ENCODE measurements around the gene KRTAP4-2. TPM values are rescaled to one million over a fixed set of nuclear protein-coding genes. Genes with fewer than 3 reads are reported as not detected.

Gene KRTAP4-2
- not detected in 5 replicates for total RNA-seq (2022; extraction: Qiagen RNA extraction; ENCODE audit: low read depth)

DNA sequence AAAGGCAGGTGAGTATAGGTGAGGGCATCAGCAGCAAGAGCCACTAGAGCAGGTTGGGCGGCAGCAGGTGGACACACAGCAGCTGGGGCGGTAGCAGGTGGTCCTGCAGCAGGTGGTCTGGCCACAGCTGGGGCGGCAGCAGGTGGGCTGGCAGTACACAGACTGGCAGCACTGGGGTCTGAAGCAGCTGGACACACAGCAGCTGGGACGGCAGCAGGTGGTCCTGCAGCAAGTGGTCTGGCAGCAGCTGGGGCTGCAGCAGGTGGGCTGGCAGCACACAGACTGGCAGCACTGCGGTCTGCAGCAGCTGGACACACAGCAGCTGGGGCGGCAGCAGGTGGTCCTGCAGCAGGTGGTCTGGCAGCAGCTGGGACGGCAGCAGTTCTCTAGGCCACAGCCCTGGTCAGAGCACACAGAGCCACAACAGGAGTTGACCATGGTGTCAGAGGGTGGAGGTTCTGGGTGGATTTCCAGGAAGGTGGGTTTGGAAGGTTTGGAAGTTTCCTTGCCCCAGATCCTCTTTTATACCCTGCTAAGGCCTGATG is at the start of gene KRTAP4-2:
Gene KRTAP4-2, minus strand, starts transcription at position 495 of the 545 bp plus-strand sequence. Its CDS starts 57 bp downstream, at position 438.

DNA sequence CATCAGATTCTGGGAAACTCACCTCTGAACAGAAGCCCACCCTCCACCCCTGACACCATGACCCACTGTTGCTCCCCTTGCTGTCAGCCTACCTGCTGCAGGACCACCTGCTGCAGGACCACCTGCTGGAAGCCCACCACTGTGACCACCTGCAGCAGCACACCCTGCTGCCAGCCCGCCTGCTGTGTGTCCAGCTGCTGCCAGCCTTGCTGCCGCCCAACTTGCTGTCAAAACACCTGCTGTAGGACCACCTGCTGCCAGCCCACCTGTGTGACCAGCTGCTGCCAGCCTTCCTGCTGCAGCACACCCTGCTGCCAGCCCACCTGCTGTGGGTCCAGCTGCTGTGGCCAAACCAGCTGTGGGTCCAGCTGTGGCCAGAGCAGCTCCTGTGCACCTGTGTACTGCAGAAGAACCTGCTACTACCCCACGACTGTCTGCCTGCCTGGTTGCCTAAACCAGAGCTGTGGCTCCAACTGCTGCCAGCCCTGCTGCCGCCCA is 48.6 kb upstream of the KRTAP4-2 start, which contains the start of gene KRTAP9-2:
Gene KRTAP9-2, plus strand, starts transcription at position 51 of the 498 bp plus-strand sequence. Its CDS starts 7 bp downstream, at position 58.

DNA sequence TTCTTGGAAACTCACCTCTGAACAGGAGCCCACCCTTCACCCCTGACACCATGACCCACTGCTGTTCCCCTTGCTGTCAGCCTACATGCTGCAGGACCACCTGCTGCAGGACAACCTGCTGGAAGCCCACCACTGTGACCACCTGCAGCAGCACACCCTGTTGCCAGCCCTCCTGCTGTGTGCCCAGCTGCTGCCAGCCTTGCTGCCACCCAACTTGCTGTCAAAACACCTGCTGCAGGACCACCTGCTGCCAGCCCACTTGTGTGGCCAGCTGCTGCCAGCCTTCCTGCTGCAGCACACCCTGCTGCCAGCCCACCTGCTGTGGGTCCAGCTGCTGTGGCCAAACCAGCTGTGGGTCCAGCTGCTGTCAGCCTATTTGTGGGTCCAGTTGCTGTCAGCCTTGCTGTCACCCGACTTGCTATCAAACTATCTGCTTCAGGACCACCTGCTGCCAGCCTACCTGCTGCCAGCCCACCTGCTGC is 11.9 kb upstream of the KRTAP4-2 start, which contains the start of gene KRTAP9-1:
Gene KRTAP9-1, plus strand, starts transcription at position 51 of the 482 bp plus-strand sequence. Its CDS starts 0 bp downstream, at position 51.

GRCh38 chr17:41184480-41184961 is 6.5 kb upstream of the KRTAP4-2 start, which contains the start of gene KRTAP4-1:
Gene KRTAP4-1, minus strand, starts transcription at chr17:41184911. Its CDS starts 57 bp downstream, at chr17:41184854.

DNA sequence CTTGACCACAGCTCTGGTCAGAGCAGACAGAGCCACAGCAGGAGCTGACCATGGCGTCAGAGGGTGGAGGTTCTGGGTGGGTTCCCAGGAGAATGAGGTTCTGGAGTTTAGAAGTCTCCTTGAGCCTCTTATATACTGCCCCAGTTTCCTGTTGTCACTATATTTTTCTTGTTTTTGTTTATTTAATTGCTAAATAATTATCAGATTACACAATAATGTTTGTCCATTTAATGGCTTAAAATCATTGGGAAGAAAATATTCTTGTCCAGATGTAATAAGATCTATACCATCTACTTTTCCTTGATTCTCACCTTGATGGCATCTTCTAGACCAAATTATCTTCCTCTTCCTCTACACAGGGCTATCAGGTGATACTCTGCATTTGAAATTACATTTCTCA is 9.9 kb downstream of the KRTAP4-2 start, which contains the start of gene KRTAP4-3:
Gene KRTAP4-3, minus strand, starts transcription at position 101 of the 400 bp plus-strand sequence. Its CDS starts 49 bp downstream, at position 52.

GRCh38 chr17:41160648-41161047 is 17.4 kb downstream of the KRTAP4-2 start, which contains the start of gene KRTAP4-4:
Gene KRTAP4-4, minus strand, starts transcription at chr17:41160748. Its CDS starts 57 bp downstream, at chr17:41160691.

GRCh38 chr17:41149652-41149985 is 28.4 kb downstream of the KRTAP4-2 start, which contains the start of gene KRTAP4-5:
Gene KRTAP4-5, minus strand, starts transcription at chr17:41149825. Its CDS starts 58 bp downstream, at chr17:41149767.

DNA sequence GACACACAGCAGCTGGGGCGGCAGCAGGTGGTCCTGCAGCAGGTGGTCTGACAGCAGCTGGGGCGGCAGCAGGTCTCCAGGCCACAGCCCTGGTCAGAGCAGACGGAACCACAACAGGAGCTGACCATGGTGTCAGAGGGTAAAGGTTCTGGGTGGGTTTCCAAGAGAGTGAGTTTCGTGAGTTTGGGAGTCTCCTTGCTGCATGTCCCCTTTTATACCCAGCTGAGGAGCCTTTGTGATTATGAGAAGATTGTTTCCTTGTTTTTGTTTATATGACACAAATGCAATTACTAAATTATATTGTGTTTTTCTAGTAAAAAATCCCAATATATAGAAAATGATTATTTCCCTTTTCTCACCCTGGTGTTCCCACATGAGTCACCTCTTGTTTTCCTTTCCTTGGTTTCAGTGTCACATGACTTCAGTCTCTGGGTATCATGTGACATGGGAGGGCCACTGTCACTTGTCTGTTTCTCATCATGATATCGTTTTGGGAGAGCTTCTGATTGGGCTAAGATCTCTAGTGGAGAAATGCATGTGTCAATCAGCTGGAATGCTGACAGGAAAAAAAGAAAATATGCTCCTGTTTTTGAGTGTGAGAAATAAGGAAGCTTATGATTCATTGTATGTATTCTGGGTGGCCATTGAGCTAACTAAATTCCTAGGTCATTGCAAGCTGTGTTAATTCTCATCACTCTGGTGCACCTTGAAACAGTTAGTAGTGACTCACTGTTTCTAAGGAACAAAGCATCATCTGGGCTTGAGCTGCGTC is 37.5 kb downstream of the KRTAP4-2 start, which contains the start of gene KRTAP4-6:
Gene KRTAP4-6, minus strand, starts transcription at position 185 of the 772 bp plus-strand sequence. Its CDS starts 57 bp downstream, at position 128.

Other genes with a start within 250 kb of the KRTAP4-2 start
- 0.08 TPM in 1 of 5 replicates, not detected in the others for gene KRT23, start 240.6 kb downstream of the KRTAP4-2 start, total RNA-seq (2022; extraction: Qiagen RNA extraction; ENCODE audit: low read depth)
- gene KRT39, start 211.3 kb downstream of the KRTAP4-2 start, total RNA-seq (2022; extraction: Qiagen RNA extraction; ENCODE audit: low read depth), result not detected in 5 replicates
- gene KRT40, start 193.9 kb downstream of the KRTAP4-2 start, total RNA-seq (2022; extraction: Qiagen RNA extraction; ENCODE audit: low read depth), result not detected in 5 replicates
- not detected in 5 replicates for gene KRTAP3-3, start 184.1 kb downstream of the KRTAP4-2 start, total RNA-seq (2022; extraction: Qiagen RNA extraction; ENCODE audit: low read depth)
- gene KRTAP3-2, start 178.3 kb downstream of the KRTAP4-2 start, total RNA-seq (2022; extraction: Qiagen RNA extraction; ENCODE audit: low read depth), result 0.16 to 0.35 TPM (median 0.30 TPM) in 3 of 5 replicates, not detected in the others
- not detected in 5 replicates for gene KRTAP3-1, start 169.1 kb downstream of the KRTAP4-2 start, total RNA-seq (2022; extraction: Qiagen RNA extraction; ENCODE audit: low read depth)
- 0.12 TPM in 1 of 5 replicates, not detected in the others for gene KRTAP1-5, start 151.0 kb downstream of the KRTAP4-2 start, total RNA-seq (2022; extraction: Qiagen RNA extraction; ENCODE audit: low read depth)
- gene KRTAP1-4, start 148.0 kb downstream of the KRTAP4-2 start, total RNA-seq (2022; extraction: Qiagen RNA extraction; ENCODE audit: low read depth), result not detected in 5 replicates
- gene KRTAP1-3, start 143.3 kb downstream of the KRTAP4-2 start, total RNA-seq (2022; extraction: Qiagen RNA extraction; ENCODE audit: low read depth), result not detected in 5 replicates
- gene KRTAP1-1, start 136.8 kb downstream of the KRTAP4-2 start, total RNA-seq (2022; extraction: Qiagen RNA extraction; ENCODE audit: low read depth), result not detected in 5 replicates
- gene KRTAP2-1, start 130.9 kb downstream of the KRTAP4-2 start, total RNA-seq (2022; extraction: Qiagen RNA extraction; ENCODE audit: low read depth), result not detected in 5 replicates
- gene KRTAP2-2, start 123.0 kb downstream of the KRTAP4-2 start, total RNA-seq (2022; extraction: Qiagen RNA extraction; ENCODE audit: low read depth), result not detected in 5 replicates
- gene KRTAP2-3, start 118.1 kb downstream of the KRTAP4-2 start, total RNA-seq (2022; extraction: Qiagen RNA extraction; ENCODE audit: low read depth), result 0.08 TPM in 1 of 5 replicates, not detected in the others
- gene KRTAP2-4, start 112.3 kb downstream of the KRTAP4-2 start, total RNA-seq (2022; extraction: Qiagen RNA extraction; ENCODE audit: low read depth), result not detected in 5 replicates
- not detected in 5 replicates for gene KRTAP4-7, start 94.1 kb downstream of the KRTAP4-2 start, total RNA-seq (2022; extraction: Qiagen RNA extraction; ENCODE audit: low read depth)
- gene KRTAP4-8, start 80.1 kb downstream of the KRTAP4-2 start, total RNA-seq (2022; extraction: Qiagen RNA extraction; ENCODE audit: low read depth), result 0.05 to 0.12 TPM in 2 of 5 replicates, not detected in the others
- not detected in 5 replicates for gene KRTAP4-16, start 76.0 kb downstream of the KRTAP4-2 start, total RNA-seq (2022; extraction: Qiagen RNA extraction; ENCODE audit: low read depth)
- not detected in 5 replicates for gene KRTAP4-9, start 72.8 kb downstream of the KRTAP4-2 start, total RNA-seq (2022; extraction: Qiagen RNA extraction; ENCODE audit: low read depth)
- not detected in 5 replicates for gene KRTAP4-11, start 59.8 kb downstream of the KRTAP4-2 start, total RNA-seq (2022; extraction: Qiagen RNA extraction; ENCODE audit: low read depth)
- not detected in 5 replicates for gene KRTAP4-12, start 54.0 kb downstream of the KRTAP4-2 start, total RNA-seq (2022; extraction: Qiagen RNA extraction; ENCODE audit: low read depth)
- gene KRTAP4-6, start 37.7 kb downstream of the KRTAP4-2 start, total RNA-seq (2022; extraction: Qiagen RNA extraction; ENCODE audit: low read depth), result not detected in 5 replicates
- gene KRTAP4-5, start 28.4 kb downstream of the KRTAP4-2 start, total RNA-seq (2022; extraction: Qiagen RNA extraction; ENCODE audit: low read depth), result not detected in 5 replicates
- not detected in 5 replicates for gene KRTAP4-4, start 17.5 kb downstream of the KRTAP4-2 start, total RNA-seq (2022; extraction: Qiagen RNA extraction; ENCODE audit: low read depth)
- gene KRTAP4-3, start 10.0 kb downstream of the KRTAP4-2 start, total RNA-seq (2022; extraction: Qiagen RNA extraction; ENCODE audit: low read depth), result not detected in 5 replicates
- 0.07 to 0.56 TPM (median 0.26 TPM) in 4 of 5 replicates, not detected in the other for gene KRTAP4-1, start 6.7 kb upstream of the KRTAP4-2 start, total RNA-seq (2022; extraction: Qiagen RNA extraction; ENCODE audit: low read depth)
- not detected in 5 replicates for gene KRTAP9-1, start 11.7 kb upstream of the KRTAP4-2 start, total RNA-seq (2022; extraction: Qiagen RNA extraction; ENCODE audit: low read depth)
- not detected in 5 replicates for gene KRTAP9-2, start 48.4 kb upstream of the KRTAP4-2 start, total RNA-seq (2022; extraction: Qiagen RNA extraction; ENCODE audit: low read depth)
- gene KRTAP9-3, start 54.2 kb upstream of the KRTAP4-2 start, total RNA-seq (2022; extraction: Qiagen RNA extraction; ENCODE audit: low read depth), result not detected in 5 replicates
- not detected in 5 replicates for gene KRTAP9-8, start 59.8 kb upstream of the KRTAP4-2 start, total RNA-seq (2022; extraction: Qiagen RNA extraction; ENCODE audit: low read depth)
- gene KRTAP9-4, start 71.5 kb upstream of the KRTAP4-2 start, total RNA-seq (2022; extraction: Qiagen RNA extraction; ENCODE audit: low read depth), result not detected in 5 replicates
- not detected in 5 replicates for gene KRTAP9-9, start 77.2 kb upstream of the KRTAP4-2 start, total RNA-seq (2022; extraction: Qiagen RNA extraction; ENCODE audit: low read depth)
- not detected in 5 replicates for gene KRTAP9-6, start 87.2 kb upstream of the KRTAP4-2 start, total RNA-seq (2022; extraction: Qiagen RNA extraction; ENCODE audit: low read depth)
- gene KRTAP9-7, start 97.5 kb upstream of the KRTAP4-2 start, total RNA-seq (2022; extraction: Qiagen RNA extraction; ENCODE audit: low read depth), result not detected in 5 replicates
- gene KRTAP29-1, start 124.6 kb upstream of the KRTAP4-2 start, total RNA-seq (2022; extraction: Qiagen RNA extraction; ENCODE audit: low read depth), result not detected in 5 replicates
- not detected in 5 replicates for gene KRTAP16-1, start 131.1 kb upstream of the KRTAP4-2 start, total RNA-seq (2022; extraction: Qiagen RNA extraction; ENCODE audit: low read depth)
- not detected in 5 replicates for gene KRTAP17-1, start 137.5 kb upstream of the KRTAP4-2 start, total RNA-seq (2022; extraction: Qiagen RNA extraction; ENCODE audit: low read depth)
- gene KRT33A, start 172.6 kb upstream of the KRTAP4-2 start, total RNA-seq (2022; extraction: Qiagen RNA extraction; ENCODE audit: low read depth), result not detected in 5 replicates
- gene KRT33B, start 191.6 kb upstream of the KRTAP4-2 start, total RNA-seq (2022; extraction: Qiagen RNA extraction; ENCODE audit: low read depth), result 0.05 to 0.13 TPM (median 0.10 TPM) in 3 of 5 replicates, not detected in the others
- gene KRT34, start 204.1 kb upstream of the KRTAP4-2 start, total RNA-seq (2022; extraction: Qiagen RNA extraction; ENCODE audit: low read depth), result 0.25 to 0.64 TPM (median 0.35 TPM) in 5 replicates
- not detected in 5 replicates for gene KRT31, start 219.4 kb upstream of the KRTAP4-2 start, total RNA-seq (2022; extraction: Qiagen RNA extraction; ENCODE audit: low read depth)
- gene KRT37, start 246.4 kb upstream of the KRTAP4-2 start, total RNA-seq (2022; extraction: Qiagen RNA extraction; ENCODE audit: low read depth), result not detected in 5 replicates

Data from A549 treated with CpdA at 1 μM for 4 hours (cell line).